ENCODE data around the gene CADPS. TPM values are rescaled to one million over a fixed set of nuclear protein-coding genes. Genes with fewer than 3 reads are reported as not detected.

Gene CADPS
- polyA plus RNA-seq, 1 of the 3 experiments (the other 2 are of a cell fraction): 5.8 TPM

DNA sequence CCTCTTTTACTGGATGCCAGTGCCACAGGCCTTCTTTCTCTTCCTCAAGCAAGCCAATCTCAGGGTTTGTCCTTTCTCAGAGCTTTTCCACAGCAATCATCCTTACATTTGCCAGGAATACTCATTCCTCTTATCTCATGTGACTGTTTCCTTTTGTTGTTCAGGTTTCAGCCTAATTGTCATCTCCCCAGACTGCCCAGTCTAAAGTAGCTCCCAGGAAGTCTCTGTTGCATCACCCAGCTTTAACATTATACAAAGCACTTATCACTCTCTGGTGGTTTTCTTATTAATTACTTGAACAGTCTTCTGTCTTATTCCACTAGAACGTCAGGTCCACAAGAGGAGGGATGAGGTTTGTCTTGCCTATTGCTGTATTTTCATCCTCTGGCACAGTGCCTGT is 65.8 kb downstream of the CADPS start:
- Histone ChIP-seq H3K4me3 (ENCODE audit: low read depth in 2 of 2, low read length in 1 of 2) (no peak overlapping the region), H2AFZ (ENCODE audit: low read depth) (no peak overlapping the region), H3K36me3 (replicated peaks in 1 of 2; ENCODE audit: control insufficient read depth in 1 of 2, insufficient read depth in 2 of 2, low read length in 1 of 2) (no peaks in the 10 kb centered on the region), H3K4me2 (no peak overlapping the region), H3K27ac (ENCODE audit: low read depth in 2 of 2, low read length in 1 of 2) (no peak overlapping the region), H3K9me3 (no peaks in the 10 kb centered on the region), H3K9ac (no peak overlapping the region), H3K27me3 (ENCODE audit: insufficient read depth) (no peaks in the 10 kb centered on the region), H3F3A (replicated peaks; ENCODE audit: insufficient read depth) (no peaks in the 10 kb centered on the region), H3K9me2 (no peaks in the 10 kb centered on the region), H3K79me2 (ENCODE audit: insufficient read depth) (no peaks in the 10 kb centered on the region), H3K4me1 (ENCODE audit: control insufficient read depth in 1 of 2, insufficient read depth in 2 of 2, low read depth in 1 of 2, low read length in 1 of 2) (no peaks in the 10 kb centered on the region), H4K20me1 (ENCODE audit: insufficient read depth) (no peaks in the 10 kb centered on the region)
- no peak for DNase-seq
- TF ChIP-seq RFX5 (IDR thresholded peaks at IDR 0.05; ENCODE audit: low read length): no peak
- TF ChIP-seq FOXM1 (IDR thresholded peaks at IDR 0.05; ENCODE audit: low read depth): no peak
- TF ChIP-seq TCF12 (IDR thresholded peaks at IDR 0.05): no peak
- TF ChIP-seq, protein P1, sequence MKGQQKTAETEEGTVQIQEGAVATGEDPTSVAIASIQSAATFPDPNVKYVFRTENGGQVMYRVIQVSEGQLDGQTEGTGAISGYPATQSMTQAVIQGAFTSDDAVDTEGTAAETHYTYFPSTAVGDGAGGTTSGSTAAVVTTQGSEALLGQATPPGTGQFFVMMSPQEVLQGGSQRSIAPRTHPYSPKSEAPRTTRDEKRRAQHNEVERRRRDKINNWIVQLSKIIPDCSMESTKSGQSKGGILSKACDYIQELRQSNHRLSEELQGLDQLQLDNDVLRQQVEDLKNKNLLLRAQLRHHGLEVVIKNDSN (IDR thresholded peaks at IDR 0.05; ENCODE audit: borderline replicate concordance, low read depth): no peak
- TF ChIP-seq, protein P2, sequence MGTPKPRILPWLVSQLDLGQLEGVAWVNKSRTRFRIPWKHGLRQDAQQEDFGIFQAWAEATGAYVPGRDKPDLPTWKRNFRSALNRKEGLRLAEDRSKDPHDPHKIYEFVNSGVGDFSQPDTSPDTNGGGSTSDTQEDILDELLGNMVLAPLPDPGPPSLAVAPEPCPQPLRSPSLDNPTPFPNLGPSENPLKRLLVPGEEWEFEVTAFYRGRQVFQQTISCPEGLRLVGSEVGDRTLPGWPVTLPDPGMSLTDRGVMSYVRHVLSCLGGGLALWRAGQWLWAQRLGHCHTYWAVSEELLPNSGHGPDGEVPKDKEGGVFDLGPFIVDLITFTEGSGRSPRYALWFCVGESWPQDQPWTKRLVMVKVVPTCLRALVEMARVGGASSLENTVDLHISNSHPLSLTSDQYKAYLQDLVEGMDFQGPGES (IDR thresholded peaks at IDR 0.05; ENCODE audit: low read depth, low read length): no peak
- TF ChIP-seq YY1 (IDR thresholded peaks at IDR 0.05; ENCODE audit: low read depth): no peak
- no peak for TF ChIP-seq MXI1 (IDR thresholded peaks at IDR 0.05; ENCODE audit: low read depth, low read length)
- TF ChIP-seq CHD2 (IDR thresholded peaks at IDR 0.05; ENCODE audit: low read length, partially characterized antibody): no peak
- no peak for TF ChIP-seq GATA2 (CRISPR knock-in tag; IDR thresholded peaks at IDR 0.05)
- TF ChIP-seq SMC3 (IDR thresholded peaks at IDR 0.05; ENCODE audit: low read depth, low read length): no peak
- TF ChIP-seq NFIC (IDR thresholded peaks at IDR 0.05; ENCODE audit: borderline replicate concordance): no peak
- TF ChIP-seq FOXJ3 (CRISPR knock-in tag; IDR thresholded peaks at IDR 0.05): no peak
- TF ChIP-seq FOSL2 (IDR thresholded peaks at IDR 0.05; ENCODE audit: borderline replicate concordance, low read depth): no peak
- TF ChIP-seq CTCF (IDR thresholded peaks at IDR 0.05): no peak
- TF ChIP-seq USF2 (IDR thresholded peaks at IDR 0.05; ENCODE audit: borderline replicate concordance, low read depth, low read length): no peak
- TF ChIP-seq POLR2AphosphoS5 (IDR thresholded peaks at IDR 0.05; ENCODE audit: low read depth, low read length): no peak
- no peak for TF ChIP-seq RXRA (IDR thresholded peaks at IDR 0.05; ENCODE audit: borderline replicate concordance, low read depth)
- TF ChIP-seq, protein P3, sequence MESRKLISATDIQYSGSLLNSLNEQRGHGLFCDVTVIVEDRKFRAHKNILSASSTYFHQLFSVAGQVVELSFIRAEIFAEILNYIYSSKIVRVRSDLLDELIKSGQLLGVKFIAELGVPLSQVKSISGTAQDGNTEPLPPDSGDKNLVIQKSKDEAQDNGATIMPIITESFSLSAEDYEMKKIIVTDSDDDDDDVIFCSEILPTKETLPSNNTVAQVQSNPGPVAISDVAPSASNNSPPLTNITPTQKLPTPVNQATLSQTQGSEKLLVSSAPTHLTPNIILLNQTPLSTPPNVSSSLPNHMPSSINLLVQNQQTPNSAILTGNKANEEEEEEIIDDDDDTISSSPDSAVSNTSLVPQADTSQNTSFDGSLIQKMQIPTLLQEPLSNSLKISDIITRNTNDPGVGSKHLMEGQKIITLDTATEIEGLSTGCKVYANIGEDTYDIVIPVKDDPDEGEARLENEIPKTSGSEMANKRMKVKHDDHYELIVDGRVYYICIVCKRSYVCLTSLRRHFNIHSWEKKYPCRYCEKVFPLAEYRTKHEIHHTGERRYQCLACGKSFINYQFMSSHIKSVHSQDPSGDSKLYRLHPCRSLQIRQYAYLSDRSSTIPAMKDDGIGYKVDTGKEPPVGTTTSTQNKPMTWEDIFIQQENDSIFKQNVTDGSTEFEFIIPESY (IDR thresholded peaks at IDR 0.05; ENCODE audit: borderline replicate concordance, low read depth): no peak
- TF ChIP-seq NRF1 (IDR thresholded peaks at IDR 0.05; ENCODE audit: low read depth, low read length): no peak
- no peak for TF ChIP-seq RAD21 (IDR thresholded peaks at IDR 0.05; ENCODE audit: low read length)
- ChIA-PET POLR2A (no interaction called here), CTCF (no interaction called here)
- 56% methylated on average over 1 of the region's 1 CpG for WGBS (ENCODE audit: low lambda C conversion rate)

Data from SK-N-SH (cell line).